Neural progenitor cell (in vitro differentiated cells): Measurements from ENCODE around the gene GFY. TPM values are rescaled to one million over a fixed set of nuclear protein-coding genes. Genes with fewer than 3 reads are reported as not detected.
"Not testable (repeated sequence)": the region's sequence is repeated elsewhere in the genome, so short reads cannot be mapped to it uniquely, and the experiment has no call there.

Experiments used
- DNase-seq: peaks from one replicate; pipeline ENCODE4 v3.0.0-alpha.2; 2016; ENCODE audit warnings: low spot score
- H2AFZ ChIP-seq: fragments of 200-600 bp; sonication (generic); replicated peaks from 2 replicates; pipeline ENCODE4 v1.6.1; 2016; ENCODE audit warnings: antibody characterized with exemption
- H3F3A ChIP-seq: fragments of 200-600 bp; sonication (generic); 2 replicates; pipeline ENCODE4 v1.6.1; 2016; ENCODE audit warnings: antibody characterized with exemption, low read depth
- H3K27ac ChIP-seq: fragments of 200-600 bp; sonication (generic); 2 replicates; pipeline ENCODE4 v1.5.1; 2016; ENCODE audit warnings: mild to moderate bottlenecking
- H3K27me3 ChIP-seq: fragments of 200-600 bp; sonication (generic); 2 replicates; pipeline ENCODE4 v1.6.1; 2016; ENCODE audit warnings: mild to moderate bottlenecking, moderate library complexity
- H3K36me3 ChIP-seq: fragments of 200-600 bp; sonication (generic); 2 replicates; pipeline ENCODE4 v1.5.1; 2016
- H3K4me1 ChIP-seq: fragments of 200-600 bp; sonication (generic); 2 replicates; pipeline ENCODE4 v1.6.1; 2016; ENCODE audit warnings: mixed run types
- H3K4me2 ChIP-seq: fragments of 200-600 bp; sonication (generic); 2 replicates; pipeline ENCODE4 v1.6.1; 2016
- H3K4me3 ChIP-seq: fragments of 200-600 bp; sonication (generic); 2 replicates; pipeline ENCODE4 v1.5.1; 2016
- H3K79me2 ChIP-seq: fragments of 200-600 bp; sonication (generic); 2 replicates; pipeline ENCODE4 v1.6.1; 2016; ENCODE audit warnings: low read depth
- H3K9ac ChIP-seq: fragments of 200-600 bp; sonication (generic); 2 replicates; pipeline ENCODE4 v1.6.1; 2016
- H3K9me3 ChIP-seq: fragments of 200-600 bp; sonication (generic); 2 replicates; pipeline ENCODE4 v1.5.1; 2016; ENCODE audit warnings: low read depth
- H4K20me1 ChIP-seq: fragments of 200-600 bp; sonication (generic); 2 replicates; pipeline ENCODE4 v1.6.1; 2016; ENCODE audit warnings: low read depth
- H3K27ac Mint-ChIP-seq: 3 replicates; pipeline ENCODE4 v1.8.0; 2021; ENCODE audit warnings: mixed read lengths
- H3K27me3 Mint-ChIP-seq: 2 replicates; pipeline ENCODE4 v1.8.0; 2022; ENCODE audit warnings: low read depth, mild to moderate bottlenecking, inconsistent platforms, moderate library complexity, mixed read lengths; ENCODE audit not compliant: insufficient read depth
- H3K36me3 Mint-ChIP-seq: 3 replicates; pipeline ENCODE4 v1.8.0; 2021; ENCODE audit warnings: mixed read lengths
- H3K4me1 Mint-ChIP-seq: 3 replicates; pipeline ENCODE4 v1.8.0; 2021; ENCODE audit warnings: mixed read lengths
- H3K4me3 Mint-ChIP-seq: 3 replicates; pipeline ENCODE4 v1.8.0; 2021; ENCODE audit warnings: mild to moderate bottlenecking, moderate library complexity, mixed read lengths
- H3K9me3 Mint-ChIP-seq: 3 replicates; pipeline ENCODE4 v1.8.0; 2020; ENCODE audit warnings: mixed read lengths
- CTCF ChIP-seq: fragments of 200-600 bp; sonication (generic); IDR thresholded peaks from 2 replicates; pipeline ENCODE4 v1.5.1; 2017; ENCODE audit warnings: antibody characterized with exemption, mild to moderate bottlenecking
- EZH2 ChIP-seq: fragments of 200-600 bp; sonication (generic); IDR thresholded peaks from 2 replicates; pipeline ENCODE4 v1.6.1; 2017; ENCODE audit warnings: antibody characterized with exemption, mild to moderate bottlenecking, moderate library complexity
- EZH2phosphoT487 ChIP-seq: fragments of 200-600 bp; sonication (generic); IDR thresholded peaks from 2 replicates; pipeline ENCODE4 v1.6.1; 2017; ENCODE audit warnings: antibody characterized with exemption
- total RNA-seq: library from RNA; depleted of rRNA; stranded (reverse); fragments of >200 nt; gene quantifications from 2 replicates; pipeline ENCODE4 v1.2.3, GENCODE V29; 2015; ENCODE audit warnings: low replicate concordance

The GFY gene
- total RNA-seq, 1 donor from 2014 or later, result not detected

GRCh38 chr19:49455773-49456172 is 30.6 kb downstream of the GFY start:
- TF ChIP-seq EZH2phosphoT487, result no peak
- TF ChIP-seq EZH2, result no peak
- TF ChIP-seq CTCF, result no peak
- H2AFZ ChIP-seq, result no peak overlapping the region
- H3K27me3 Mint-ChIP-seq, result peaks cover 5% of the 10 kb centered on the region

GRCh38 chr19:49456326-49456725 is 31.1 kb downstream of the GFY start:
- H3K9me3 Mint-ChIP-seq, result no peaks in the 10 kb centered on the region
- H3K4me1 Mint-ChIP-seq, result peaks cover 15% of the 10 kb centered on the region
- Histone ChIP-seq H3F3A (peaks cover 26% of the 10 kb centered on the region), H3K36me3 (no peaks in the 10 kb centered on the region), H3K9me3 (no peaks in the 10 kb centered on the region), H3K4me1 (peaks cover 6% of the 10 kb centered on the region), H2AFZ (no peak overlapping the region), H3K4me3 (no peak overlapping the region), H3K27ac (no peak overlapping the region), H3K4me2 (no peak overlapping the region), H4K20me1 (no peaks in the 10 kb centered on the region), H3K9ac (no peak overlapping the region), H3K27me3 (no peaks in the 10 kb centered on the region), H3K79me2 (peaks cover 18% of the 10 kb centered on the region)
- peak overlapping the region; percentile 24 for H3K4me3 Mint-ChIP-seq
- no peak overlapping the region for H3K27ac Mint-ChIP-seq
- no peak for DNase-seq
- peaks cover 5% of the 10 kb centered on the region for H3K27me3 Mint-ChIP-seq
- H3K36me3 Mint-ChIP-seq, result peaks cover 7% of the 10 kb centered on the region
- no peak for TF ChIP-seq EZH2phosphoT487
- no peak for TF ChIP-seq CTCF
- TF ChIP-seq EZH2, result no peak

More at GRCh38 chr19:49455773-49456172, 30.6 kb downstream of the GFY start:
- Histone ChIP-seq H3F3A (peaks cover 27% of the 10 kb centered on the region), H3K4me3 (no peak overlapping the region), H3K4me1 (peaks cover 6% of the 10 kb centered on the region), H3K79me2 (peaks cover 24% of the 10 kb centered on the region), H3K4me2 (no peak overlapping the region), H3K27ac (no peak overlapping the region), H3K9ac (no peak overlapping the region), H3K36me3 (no peaks in the 10 kb centered on the region), H3K9me3 (no peaks in the 10 kb centered on the region), H3K27me3 (no peaks in the 10 kb centered on the region), H4K20me1 (no peaks in the 10 kb centered on the region)
- DNase-seq, result no peak
- H3K4me1 Mint-ChIP-seq, result peaks cover 17% of the 10 kb centered on the region
- H3K9me3 Mint-ChIP-seq, result no peaks in the 10 kb centered on the region
- H3K36me3 Mint-ChIP-seq, result peaks cover 7% of the 10 kb centered on the region
- H3K4me3 Mint-ChIP-seq, result peak overlapping the region; percentile 24
- H3K27ac Mint-ChIP-seq, result no peak overlapping the region

- TF ChIP-seq EZH2phosphoT487 (no peak), EZH2 (no peak), CTCF (no peak)
- DNase-seq, result no peak
- H3K9ac ChIP-seq, result no peak overlapping the region
- H3K4me2 ChIP-seq, result no peak overlapping the region
- H3K79me2 ChIP-seq, result peaks cover 15% of the 10 kb centered on the region
- H3K4me1 ChIP-seq, result peaks cover 6% of the 10 kb centered on the region
- Mint-ChIP-seq H3K4me1 (peaks cover 3% of the 10 kb centered on the region), H3K36me3 (peaks cover 6% of the 10 kb centered on the region), H3K9me3 (no peaks in the 10 kb centered on the region), H3K27ac (no peak overlapping the region), H3K27me3 (no peaks in the 10 kb centered on the region), H3K4me3 (no peak overlapping the region)
- H3K27me3 ChIP-seq, result no peaks in the 10 kb centered on the region
- no peak overlapping the region for H2AFZ ChIP-seq
- H3F3A ChIP-seq, result peaks cover 9% of the 10 kb centered on the region
- H3K27ac ChIP-seq, result no peak overlapping the region
- H3K36me3 ChIP-seq, result no peaks in the 10 kb centered on the region
- H3K9me3 ChIP-seq, result no peaks in the 10 kb centered on the region
- H4K20me1 ChIP-seq, result no peaks in the 10 kb centered on the region
- H3K4me3 ChIP-seq, result no peak overlapping the region
Measured at GRCh38 chr19:49458567-49458903, 33.3 kb downstream of the GFY start.

- TF ChIP-seq EZH2phosphoT487 (no peak), EZH2 (no peak), CTCF (no peak)
- Histone ChIP-seq H2AFZ (no peak overlapping the region), H3K4me1 (no peaks in the 10 kb centered on the region), H3K27ac (no peak overlapping the region), H4K20me1 (no peaks in the 10 kb centered on the region), H3K27me3 (no peaks in the 10 kb centered on the region), H3K9me3 (no peaks in the 10 kb centered on the region), H3K36me3 (no peaks in the 10 kb centered on the region), H3K9ac (no peak overlapping the region), H3K79me2 (peaks cover 6% of the 10 kb centered on the region), H3K4me2 (no peak overlapping the region), H3K4me3 (no peak overlapping the region), H3F3A (peaks cover under 1% of the 10 kb centered on the region)
- H3K9me3 Mint-ChIP-seq, result no peaks in the 10 kb centered on the region
- no peaks in the 10 kb centered on the region for H3K4me1 Mint-ChIP-seq
- H3K36me3 Mint-ChIP-seq, result peaks cover 6% of the 10 kb centered on the region
- H3K4me3 Mint-ChIP-seq, result no peak overlapping the region
- no peaks in the 10 kb centered on the region for H3K27me3 Mint-ChIP-seq
- H3K27ac Mint-ChIP-seq, result no peak overlapping the region
- no peak for DNase-seq
Measured at GRCh38 chr19:49459388-49459787, 34.2 kb downstream of the GFY start.

GRCh38 chr19:49461130-49461529 is 35.9 kb downstream of the GFY start:
- not testable (repeated sequence) for H3F3A ChIP-seq, H3K79me2 ChIP-seq, H3K4me3 ChIP-seq, H3K4me1 ChIP-seq, H3K4me3 Mint-ChIP-seq, H4K20me1 ChIP-seq, H3K27ac ChIP-seq, H3K9me3 Mint-ChIP-seq, H3K27me3 ChIP-seq, H2AFZ ChIP-seq, DNase-seq, H3K27ac Mint-ChIP-seq, H3K9ac ChIP-seq, H3K4me2 ChIP-seq, H3K27me3 Mint-ChIP-seq, H3K4me1 Mint-ChIP-seq, H3K36me3 Mint-ChIP-seq, H3K36me3 ChIP-seq, H3K9me3 ChIP-seq
